H9 (cell line): ENCODE measurements around the gene ZNF264. TPM values are rescaled to one million over a fixed set of nuclear protein-coding genes. Genes with fewer than 3 reads are reported as not detected.

Experiments
- DNase-seq: peaks from one replicate; pipeline ENCODE4 v3.0.0-alpha.2; 2017
- H2AFZ ChIP-seq: one replicate; pipeline ENCODE4 v1.6.1; 2013; ENCODE audit warnings: mild to moderate bottlenecking, low read length, control low read depth, moderate library complexity
- H2AK5ac ChIP-seq: 2 replicates; pipeline ENCODE4 v1.6.1; 2013; ENCODE audit warnings: low read length, control low read depth, mixed read lengths; ENCODE audit not compliant: insufficient read length
- H2BK120ac ChIP-seq: one replicate; pipeline ENCODE4 v1.6.1; 2013; ENCODE audit warnings: low read depth, mild to moderate bottlenecking, low read length, control low read depth, inconsistent platforms; ENCODE audit not compliant: poor library complexity, severe bottlenecking
- H2BK12ac ChIP-seq: 2 replicates; pipeline ENCODE4 v1.6.1; 2013; ENCODE audit warnings: low read length, control low read depth, mixed read lengths, low read depth; ENCODE audit not compliant: insufficient read length
- H2BK15ac ChIP-seq: 2 replicates; pipeline ENCODE4 v1.6.1; 2013; ENCODE audit warnings: low read depth, low read length, control low read depth
- H2BK20ac ChIP-seq: one replicate; pipeline ENCODE4 v1.6.1; 2013; ENCODE audit warnings: low read depth, mild to moderate bottlenecking, low read length, control low read depth, inconsistent platforms; ENCODE audit not compliant: poor library complexity, severe bottlenecking
- H2BK5ac ChIP-seq: 2 replicates; pipeline ENCODE4 v1.6.1; 2013; ENCODE audit warnings: low read length, control low read depth, mixed read lengths; ENCODE audit not compliant: insufficient read length
- H3K14ac ChIP-seq: 2 replicates; pipeline ENCODE4 v1.6.1; 2013; ENCODE audit warnings: low read length, control low read depth; ENCODE audit not compliant: insufficient read depth
- H3K18ac ChIP-seq: 2 replicates; pipeline ENCODE4 v1.6.1; 2013; ENCODE audit warnings: low read depth, mild to moderate bottlenecking, mixed read lengths, low read length, control low read depth; ENCODE audit not compliant: insufficient read length
- H3K23ac ChIP-seq: 2 replicates; pipeline ENCODE4 v1.6.1; 2013; ENCODE audit warnings: low read length, control low read depth, mixed read lengths, low read depth; ENCODE audit not compliant: insufficient read length
- H3K23me2 ChIP-seq: 2 replicates; pipeline ENCODE4 v1.6.1; 2013; ENCODE audit warnings: low read depth, mild to moderate bottlenecking, mixed read lengths, low read length, control low read depth; ENCODE audit not compliant: insufficient read length, poor library complexity, severe bottlenecking
- H3K27ac ChIP-seq: 2 replicates; pipeline ENCODE4 v1.5.1; 2013; ENCODE audit warnings: low read length, control low read depth, mixed read lengths, low read depth; ENCODE audit not compliant: insufficient read length
- H3K27me3 ChIP-seq: 2 replicates; pipeline ENCODE4 v1.6.1; 2013; ENCODE audit warnings: low read length, control low read depth, inconsistent platforms; ENCODE audit not compliant: insufficient read depth
- H3K4ac ChIP-seq: 2 replicates; pipeline ENCODE4 v1.6.1; 2013; ENCODE audit warnings: low read depth, mild to moderate bottlenecking, control low read depth, inconsistent platforms, low read length, moderate library complexity
- H3K4me1 ChIP-seq: 2 replicates; pipeline ENCODE4 v1.6.1; 2013; ENCODE audit warnings: low read length, control low read depth, inconsistent platforms; ENCODE audit not compliant: insufficient read depth
- H3K4me2 ChIP-seq: 2 replicates; pipeline ENCODE4 v1.6.1; 2013; ENCODE audit warnings: low read length, control low read depth, mixed read lengths; ENCODE audit not compliant: insufficient read length, insufficient read depth
- H3K56ac ChIP-seq: 2 replicates; pipeline ENCODE4 v1.6.1; 2013; ENCODE audit warnings: low read depth, mild to moderate bottlenecking, mixed read lengths, low read length, control low read depth; ENCODE audit not compliant: insufficient read length
- H3K79me1 ChIP-seq: 2 replicates; pipeline ENCODE4 v1.6.1; 2013; ENCODE audit warnings: low read depth, mild to moderate bottlenecking, moderate library complexity, low read length, control low read depth, inconsistent platforms; ENCODE audit not compliant: insufficient read depth, poor library complexity, severe bottlenecking
- H3K79me2 ChIP-seq: 2 replicates; pipeline ENCODE4 v1.6.1; 2013; ENCODE audit warnings: low read length, control low read depth, inconsistent platforms; ENCODE audit not compliant: insufficient read depth
- H3K9ac ChIP-seq: 2 replicates; pipeline ENCODE4 v1.6.1; 2013; ENCODE audit warnings: low read length, control low read depth, mixed read lengths; ENCODE audit not compliant: insufficient read length; ENCODE audit errors: extremely low read depth
- H3K9me3 ChIP-seq: one replicate; pipeline ENCODE4 v1.6.1; 2013; ENCODE audit warnings: low read depth, low read length, inconsistent platforms; ENCODE audit not compliant: control insufficient read depth
- H3T11ph ChIP-seq: one replicate; pipeline ENCODE4 v1.6.1; 2013; ENCODE audit warnings: mild to moderate bottlenecking, low read length, control low read depth, inconsistent platforms
- H4K20me1 ChIP-seq: one replicate; pipeline ENCODE4 v1.6.1; 2013; ENCODE audit not compliant: control insufficient read depth, insufficient read length, insufficient read depth
- H4K5ac ChIP-seq: 2 replicates; pipeline ENCODE4 v1.6.1; 2013; ENCODE audit warnings: low read depth, mild to moderate bottlenecking, mixed read lengths, low read length, control low read depth; ENCODE audit not compliant: insufficient read length
- H4K8ac ChIP-seq: replicated peaks from 2 replicates; pipeline ENCODE4 v1.6.1; 2013; ENCODE audit warnings: low read length, control low read depth, mixed read lengths, low read depth; ENCODE audit not compliant: insufficient read length
- H4K91ac ChIP-seq: 2 replicates; pipeline ENCODE4 v1.6.1; 2013; ENCODE audit warnings: low read depth, mild to moderate bottlenecking, moderate library complexity, mixed read lengths, low read length, control low read depth; ENCODE audit not compliant: insufficient read length
- H3K27ac Mint-ChIP-seq, 3 experiments: 2 replicates in 2 of 3; 3 replicates in 1 of 3; pipeline ENCODE4 v1.8.0; 2020 to 2021; ENCODE audit warnings: mixed read lengths in 3 of 3, mild to moderate bottlenecking in 1 of 3, moderate library complexity in 1 of 3
- H3K27me3 Mint-ChIP-seq: 2 replicates; pipeline ENCODE4 v1.8.0; 2021; ENCODE audit warnings: low read depth, mild to moderate bottlenecking, moderate library complexity, mixed read lengths
- H3K36me3 Mint-ChIP-seq, 3 experiments: 2 replicates in 2 of 3; 3 replicates in 1 of 3; pipeline ENCODE4 v1.8.0; 2020 to 2021; ENCODE audit warnings: low read depth in 3 of 3, mixed read lengths in 3 of 3; ENCODE audit not compliant: insufficient read depth in 1 of 3
- H3K4me1 Mint-ChIP-seq, 2 experiments: 2 replicates each; pipeline ENCODE4 v1.8.0; 2020; ENCODE audit warnings: mixed read lengths in 2 of 2
- H3K4me3 Mint-ChIP-seq, 2 experiments: 2 replicates in 1 of 2; 3 replicates in 1 of 2; pipeline ENCODE4 v1.8.0; 2020 to 2021; ENCODE audit warnings: mild to moderate bottlenecking in 2 of 2, mixed read lengths in 2 of 2, moderate library complexity in 1 of 2
- H3K9me3 Mint-ChIP-seq, 2 experiments: 2 replicates in 1 of 2; 3 replicates in 1 of 2; pipeline ENCODE4 v1.8.0; 2020; ENCODE audit warnings: mild to moderate bottlenecking in 2 of 2, mixed read lengths in 2 of 2, moderate library complexity in 1 of 2
- CTCF ChIP-seq: fragments of 200-600 bp; sonication (generic); conservative IDR thresholded peaks from 3 replicates; pipeline ENCODE4 v1.8.0; 2021; ENCODE audit warnings: antibody characterized with exemption, mild to moderate bottlenecking
- WGBS: extraction: QIAGEN DNeasy Blood & Tissue Kit; methylation state at CpG from one replicate; pipeline ENCODE4 v1.1.7; 2013; ENCODE audit warnings: missing lambda C conversion rate, low lambda C conversion rate, mixed read lengths; ENCODE audit not compliant: insufficient read length; ENCODE audit errors: extremely low coverage; 5-methylcytosine and 5-hydroxymethylcytosine counted together
- total RNA-seq: library from RNA; stranded (reverse); gene quantifications from 2 replicates; pipeline ENCODE4 v1.2.1, GENCODE V29; 2021

ZNF264 gene
- total RNA-seq, 1 experiment from 2014 or later: 25.3 TPM

- H2BK15ac ChIP-seq: no peak overlapping the region
- H2AK5ac ChIP-seq: no peak overlapping the region
- no peak overlapping the region for H2BK120ac ChIP-seq
- no peaks in the 10 kb centered on the region for H4K20me1 ChIP-seq
- no peak overlapping the region for H3K27ac ChIP-seq
- H3K9ac ChIP-seq: no peak overlapping the region
- H3T11ph ChIP-seq: no peak overlapping the region
- Mint-ChIP-seq H3K36me3 (peaks cover 7 to 23% (median 17%) of the 10 kb centered on the region in 3 experiments; a peak in 6 of 7 replicates), H3K4me3 (no peak overlapping the region), H3K27ac (no peak overlapping the region), H3K9me3 (peaks cover 77 to 94% of the 10 kb centered on the region in 2 experiments), H3K27me3 (peaks cover 11% of the 10 kb centered on the region; the same call in 1 of the 2 replicates), H3K4me1 (no peaks in the 10 kb centered on the region)
- peaks cover 69% of the 10 kb centered on the region for H3K9me3 ChIP-seq
- no peaks in the 10 kb centered on the region for H3K79me1 ChIP-seq
- H4K91ac ChIP-seq: no peak overlapping the region
- H3K18ac ChIP-seq: no peak overlapping the region
- no peaks in the 10 kb centered on the region for H3K4me1 ChIP-seq
- H3K4me2 ChIP-seq: no peak overlapping the region
- H2BK12ac ChIP-seq: no peak overlapping the region
- TF ChIP-seq CTCF: no peak
- H2AFZ ChIP-seq: no peak overlapping the region
- no peaks in the 10 kb centered on the region for H3K27me3 ChIP-seq
- no peak overlapping the region for H2BK20ac ChIP-seq
- no peak overlapping the region for H4K8ac ChIP-seq
- no peak overlapping the region for H3K23ac ChIP-seq
- no peaks in the 10 kb centered on the region for H3K23me2 ChIP-seq
- H2BK5ac ChIP-seq: no peak overlapping the region
- no peak overlapping the region for H3K14ac ChIP-seq
- DNase-seq: no peak
- no peak overlapping the region for H3K4ac ChIP-seq
- H3K79me2 ChIP-seq: no peaks in the 10 kb centered on the region
- no CpG with 5 or more reads among the region's 4 CpGs for WGBS
- no peak overlapping the region for H4K5ac ChIP-seq
- no peak overlapping the region for H3K56ac ChIP-seq
Measured at GRCh38 chr19:57141699-57142098, 49.6 kb upstream of the ZNF264 start.
